Eye (tissue), 1 donor: ENCODE measurements around the gene HPX.

Experiments used
- DNase-seq: peaks from one replicate; pipeline ENCODE4 v3.0.0-alpha.2; 2015

HPX gene

GRCh38 chr11:6388748-6389147, 52.0 kb downstream of the HPX start:
- no peak for DNase-seq

GRCh38 chr11:6387811-6388599, 52.8 kb downstream of the HPX start:
- no peak for DNase-seq

- no peak for DNase-seq
Observed at GRCh38 chr11:6385046-6385777, 55.6 kb downstream of the HPX start.
